SJCRH30 (cell line): Measurements from ENCODE around the gene SPDEF. TPM values are rescaled to one million over a fixed set of nuclear protein-coding genes. Genes with fewer than 3 reads are reported as not detected.

ENCODE experiments used
- DNase-seq, 2 experiments: peaks; one replicate each; pipeline ENCODE4 v3.0.0-alpha.2; 2015 to 2020
- H3K27ac ChIP-seq: fragments of 250-450 bp; sonication (Bioruptor Pico); 2 replicates; pipeline ENCODE4 v1.5.1; 2020; ENCODE audit warnings: mild to moderate bottlenecking, moderate library complexity
- H3K27me3 ChIP-seq: fragments of 250-450 bp; sonication (Bioruptor Pico); 2 replicates; pipeline ENCODE4 v1.5.1; 2020; ENCODE audit warnings: mild to moderate bottlenecking, moderate library complexity
- H3K36me3 ChIP-seq: fragments of 250-450 bp; sonication (Bioruptor Pico); 2 replicates; pipeline ENCODE4 v1.5.1; 2020; ENCODE audit warnings: mild to moderate bottlenecking, moderate library complexity
- H3K4me1 ChIP-seq: fragments of 250-450 bp; sonication (Bioruptor Pico); 2 replicates; pipeline ENCODE4 v1.5.1; 2020; ENCODE audit warnings: mild to moderate bottlenecking, moderate library complexity
- H3K4me3 ChIP-seq: fragments of 250-450 bp; sonication (Bioruptor Pico); 2 replicates; pipeline ENCODE4 v1.5.1; 2020; ENCODE audit warnings: mild to moderate bottlenecking, moderate library complexity
- H3K9me3 ChIP-seq: fragments of 250-450 bp; sonication (Bioruptor Pico); replicated peaks from 2 replicates; pipeline ENCODE4 v1.5.1; 2020; ENCODE audit warnings: mild to moderate bottlenecking, moderate library complexity
- total RNA-seq: library from RNA; depleted of rRNA; stranded (reverse); fragments of >200 nt; shearing (Covaris generic); gene quantifications from 2 replicates; pipeline ENCODE4 v1.2.3, GENCODE V29; 2014

Gene SPDEF
- total RNA-seq, 1 experiment from 2014 or later = not detected

- Histone ChIP-seq H3K27me3 (0 out of 2 replicates have a peak, but pooled peaks cover 3% of the 10 kb centered on the region), H3K4me1 (no peaks in the 10 kb centered on the region), H3K9me3 (no peaks in the 10 kb centered on the region), H3K36me3 (no peaks in the 10 kb centered on the region), H3K27ac (no peak overlapping the region), H3K4me3 (no peak overlapping the region)
- no peak for DNase-seq
These were observed 6.2 kb upstream of the SPDEF start for GRCh38 chr6:34562350-34562749.

GRCh38 chr6:34561227-34561530, 5.0 kb upstream of the SPDEF start:
- DNase-seq = no peak
- Histone ChIP-seq H3K27ac (no peak overlapping the region), H3K36me3 (no peaks in the 10 kb centered on the region), H3K4me3 (no peak overlapping the region), H3K27me3 (0 out of 2 replicates have a peak, but pooled peaks cover 3% of the 10 kb centered on the region), H3K9me3 (no peaks in the 10 kb centered on the region), H3K4me1 (no peaks in the 10 kb centered on the region)

- Histone ChIP-seq H3K27me3 (0 out of 2 replicates have a peak, but pooled peaks cover 3% of the 10 kb centered on the region), H3K27ac (no peak overlapping the region), H3K4me3 (no peak overlapping the region), H3K4me1 (no peaks in the 10 kb centered on the region), H3K9me3 (no peaks in the 10 kb centered on the region), H3K36me3 (no peaks in the 10 kb centered on the region)
- DNase-seq = peak; percentile 49 to 50
These were observed 4.5 kb upstream of the SPDEF start for GRCh38 chr6:34560366-34561226.

GRCh38 chr6:34559651-34560365, 3.7 kb upstream of the SPDEF start:
- H3K9me3 ChIP-seq = no peaks in the 10 kb centered on the region
- DNase-seq = no peak
- H3K4me3 ChIP-seq = no peak overlapping the region
- H3K36me3 ChIP-seq = no peaks in the 10 kb centered on the region
- no peaks in the 10 kb centered on the region for H3K4me1 ChIP-seq
- no peak overlapping the region for H3K27ac ChIP-seq
- H3K27me3 ChIP-seq = no peaks in the 10 kb centered on the region

- no peak for DNase-seq
- Histone ChIP-seq H3K4me1 (no peaks in the 10 kb centered on the region), H3K9me3 (no peaks in the 10 kb centered on the region), H3K27me3 (no peaks in the 10 kb centered on the region), H3K27ac (no peak overlapping the region), H3K36me3 (no peaks in the 10 kb centered on the region), H3K4me3 (no peak overlapping the region)
These were observed 2.1 kb upstream of the SPDEF start for GRCh38 chr6:34558172-34558714.

- Histone ChIP-seq H3K9me3 (no peaks in the 10 kb centered on the region), H3K4me1 (no peaks in the 10 kb centered on the region), H3K27ac (no peak overlapping the region), H3K27me3 (no peaks in the 10 kb centered on the region; the same call in 1 of the 2 replicates), H3K36me3 (no peaks in the 10 kb centered on the region), H3K4me3 (no peak overlapping the region)
- no peak for DNase-seq
These were observed 1.1 kb upstream of the SPDEF start for GRCh38 chr6:34557228-34557627.

GRCh38 chr6:34556493-34556892, 364 bp upstream of the SPDEF start:
- DNase-seq = no peak
- Histone ChIP-seq H3K9me3 (no peaks in the 10 kb centered on the region), H3K36me3 (no peaks in the 10 kb centered on the region), H3K4me1 (no peaks in the 10 kb centered on the region), H3K4me3 (no peak overlapping the region), H3K27me3 (no peaks in the 10 kb centered on the region; the same call in 1 of the 2 replicates), H3K27ac (no peak overlapping the region)

GRCh38 chr6:34555328-34555727, 801 bp downstream of the SPDEF start:
- Histone ChIP-seq H3K36me3 (no peaks in the 10 kb centered on the region), H3K27me3 (no peaks in the 10 kb centered on the region; the same call in 1 of the 2 replicates), H3K27ac (no peak overlapping the region), H3K4me3 (no peak overlapping the region), H3K4me1 (no peaks in the 10 kb centered on the region), H3K9me3 (no peaks in the 10 kb centered on the region)
- no peak for DNase-seq

GRCh38 chr6:34555007-34555322, 1.2 kb downstream of the SPDEF start:
- Histone ChIP-seq H3K9me3 (no peaks in the 10 kb centered on the region), H3K27ac (no peak overlapping the region)
- DNase-seq = no peak

GRCh38 chr6:34554291-34555006, 1.7 kb downstream of the SPDEF start:
- Histone ChIP-seq H3K36me3 (no peaks in the 10 kb centered on the region), H3K9me3 (no peaks in the 10 kb centered on the region), H3K4me3 (no peak overlapping the region), H3K27me3 (no peaks in the 10 kb centered on the region; the same call in 1 of the 2 replicates), H3K4me1 (no peaks in the 10 kb centered on the region), H3K27ac (no peak overlapping the region)
- DNase-seq = no peak

More at GRCh38 chr6:34555007-34555322, 1.2 kb downstream of the SPDEF start:
- H3K36me3 ChIP-seq = no peaks in the 10 kb centered on the region
- no peaks in the 10 kb centered on the region; the same call in 1 of the 2 replicates for H3K27me3 ChIP-seq
- H3K4me3 ChIP-seq = no peak overlapping the region
- no peaks in the 10 kb centered on the region for H3K4me1 ChIP-seq

- Histone ChIP-seq H3K27me3 (no peaks in the 10 kb centered on the region; the same call in 1 of the 2 replicates), H3K9me3 (no peaks in the 10 kb centered on the region), H3K36me3 (no peaks in the 10 kb centered on the region), H3K4me1 (no peaks in the 10 kb centered on the region), H3K27ac (no peak overlapping the region), H3K4me3 (no peak overlapping the region)
- DNase-seq = no peak
These were observed 2.4 kb downstream of the SPDEF start for GRCh38 chr6:34553750-34554149.

- Histone ChIP-seq H3K4me1 (no peaks in the 10 kb centered on the region), H3K27ac (no peak overlapping the region), H3K9me3 (no peaks in the 10 kb centered on the region), H3K27me3 (no peaks in the 10 kb centered on the region; the same call in 1 of the 2 replicates), H3K36me3 (no peaks in the 10 kb centered on the region), H3K4me3 (no peak overlapping the region)
- DNase-seq = no peak
These were observed 3.0 kb downstream of the SPDEF start for GRCh38 chr6:34553146-34553545.

GRCh38 chr6:34552620-34553019, 3.5 kb downstream of the SPDEF start:
- Histone ChIP-seq H3K27me3 (no peaks in the 10 kb centered on the region; the same call in 1 of the 2 replicates), H3K36me3 (no peaks in the 10 kb centered on the region), H3K4me1 (no peaks in the 10 kb centered on the region), H3K4me3 (no peak overlapping the region), H3K27ac (no peak overlapping the region), H3K9me3 (no peaks in the 10 kb centered on the region)
- no peak for DNase-seq

- no peaks in the 10 kb centered on the region for H3K36me3 ChIP-seq
- no peaks in the 10 kb centered on the region; the same call in 1 of the 2 replicates for H3K27me3 ChIP-seq
- DNase-seq = no peak
- H3K27ac ChIP-seq = no peak overlapping the region
- no peaks in the 10 kb centered on the region for H3K4me1 ChIP-seq
- no peak overlapping the region for H3K4me3 ChIP-seq
- no peaks in the 10 kb centered on the region for H3K9me3 ChIP-seq
These were observed 4.4 kb downstream of the SPDEF start for GRCh38 chr6:34551720-34552119.

GRCh38 chr6:34549804-34550202, 6.3 kb downstream of the SPDEF start:
- no peaks in the 10 kb centered on the region for H3K36me3 ChIP-seq
- no peak overlapping the region for H3K4me3 ChIP-seq
- no peaks in the 10 kb centered on the region for H3K9me3 ChIP-seq
- H3K27ac ChIP-seq = no peak overlapping the region
- no peaks in the 10 kb centered on the region; the same call in 1 of the 2 replicates for H3K27me3 ChIP-seq
- H3K4me1 ChIP-seq = no peaks in the 10 kb centered on the region
- DNase-seq = no peak
